ENCODE measurements around the gene ENTREP1.
"Not testable (repeated sequence)": the region's sequence is repeated elsewhere in the genome, so short reads cannot be mapped to it uniquely, and the experiment has no call there.

Gene ENTREP1

GRCh38 chr9:69392826-69393225 is 67.8 kb downstream of the ENTREP1 start:
- Histone ChIP-seq H3K9me3 (ENCODE audit: control insufficient read depth, low read depth, low read length) (no peaks in the 10 kb centered on the region), H3K27ac (ENCODE audit: low read length) (no peak overlapping the region), H3K4me1 (ENCODE audit: control insufficient read depth, low read depth, low read length) (no peaks in the 10 kb centered on the region), H3K27me3 (ENCODE audit: control insufficient read depth, insufficient read depth, low read length) (no peaks in the 10 kb centered on the region), H3K4me3 (ENCODE audit: low read length) (no peak overlapping the region), H3K9ac (ENCODE audit: low read length) (no peak overlapping the region), H3K36me3 (ENCODE audit: control insufficient read depth, low read depth, low read length) (no peaks in the 10 kb centered on the region)

- Histone ChIP-seq H3K4me3 (ENCODE audit: low read length) (no peak overlapping the region), H3K27me3 (ENCODE audit: control insufficient read depth, insufficient read depth, low read length) (no peaks in the 10 kb centered on the region), H3K9me3 (ENCODE audit: control insufficient read depth, low read depth, low read length) (no peaks in the 10 kb centered on the region), H3K4me1 (ENCODE audit: control insufficient read depth, low read depth, low read length) (no peaks in the 10 kb centered on the region), H3K36me3 (ENCODE audit: control insufficient read depth, low read depth, low read length) (no peaks in the 10 kb centered on the region), H3K27ac (ENCODE audit: low read length) (no peak overlapping the region), H3K9ac (ENCODE audit: low read length) (no peak overlapping the region)
Observed at GRCh38 chr9:69393425-69393824, 68.4 kb downstream of the ENTREP1 start.

GRCh38 chr9:69395718-69396117 is 70.7 kb downstream of the ENTREP1 start:
- no peaks in the 10 kb centered on the region for H3K27me3 ChIP-seq (ENCODE audit: control insufficient read depth, insufficient read depth, low read length)

GRCh38 chr9:69396759-69397158 is 71.7 kb downstream of the ENTREP1 start:
- no peaks in the 10 kb centered on the region for H3K36me3 ChIP-seq (ENCODE audit: control insufficient read depth, low read depth, low read length)
- no peak overlapping the region for H3K27ac ChIP-seq (ENCODE audit: low read length)

More at GRCh38 chr9:69395718-69396117, 70.7 kb downstream of the ENTREP1 start:
- no peaks in the 10 kb centered on the region for H3K9me3 ChIP-seq (ENCODE audit: control insufficient read depth, low read depth, low read length)
- H3K4me1 ChIP-seq (ENCODE audit: control insufficient read depth, low read depth, low read length) = no peaks in the 10 kb centered on the region
- no peak overlapping the region for H3K9ac ChIP-seq (ENCODE audit: low read length)
- H3K36me3 ChIP-seq (ENCODE audit: control insufficient read depth, low read depth, low read length) = no peaks in the 10 kb centered on the region
- H3K4me3 ChIP-seq (ENCODE audit: low read length) = no peak overlapping the region
- H3K27ac ChIP-seq (ENCODE audit: low read length) = no peak overlapping the region

GRCh38 chr9:69397384-69398214 is 72.6 kb downstream of the ENTREP1 start:
- Histone ChIP-seq H3K36me3 (ENCODE audit: control insufficient read depth, low read depth, low read length) (no peaks in the 10 kb centered on the region), H3K9me3 (ENCODE audit: control insufficient read depth, low read depth, low read length) (no peaks in the 10 kb centered on the region), H3K27me3 (ENCODE audit: control insufficient read depth, insufficient read depth, low read length) (no peaks in the 10 kb centered on the region), H3K9ac (ENCODE audit: low read length) (no peak overlapping the region), H3K27ac (ENCODE audit: low read length) (no peak overlapping the region), H3K4me3 (ENCODE audit: low read length) (no peak overlapping the region), H3K4me1 (ENCODE audit: control insufficient read depth, low read depth, low read length) (no peaks in the 10 kb centered on the region)

More at GRCh38 chr9:69396759-69397158, 71.7 kb downstream of the ENTREP1 start:
- H3K4me1 ChIP-seq (ENCODE audit: control insufficient read depth, low read depth, low read length) = no peaks in the 10 kb centered on the region
- no peaks in the 10 kb centered on the region for H3K9me3 ChIP-seq (ENCODE audit: control insufficient read depth, low read depth, low read length)
- no peaks in the 10 kb centered on the region for H3K27me3 ChIP-seq (ENCODE audit: control insufficient read depth, insufficient read depth, low read length)
- H3K9ac ChIP-seq (ENCODE audit: low read length) = no peak overlapping the region
- H3K4me3 ChIP-seq (ENCODE audit: low read length) = no peak overlapping the region

- Histone ChIP-seq H3K9ac (ENCODE audit: low read length) (no peak overlapping the region), H3K27me3 (ENCODE audit: control insufficient read depth, insufficient read depth, low read length) (no peaks in the 10 kb centered on the region), H3K4me1 (ENCODE audit: control insufficient read depth, low read depth, low read length) (no peaks in the 10 kb centered on the region)
Observed at GRCh38 chr9:69400470-69400869, 75.5 kb downstream of the ENTREP1 start.

GRCh38 chr9:69409936-69410335 is 84.9 kb downstream of the ENTREP1 start:
- not testable (repeated sequence) for H3K27me3 ChIP-seq (ENCODE audit: control insufficient read depth, insufficient read depth, low read length); H3K9ac ChIP-seq (ENCODE audit: low read length); H3K4me3 ChIP-seq (ENCODE audit: low read length); H3K36me3 ChIP-seq (ENCODE audit: control insufficient read depth, low read depth, low read length); H3K9me3 ChIP-seq (ENCODE audit: control insufficient read depth, low read depth, low read length); H3K27ac ChIP-seq (ENCODE audit: low read length)
- H3K4me1 ChIP-seq (ENCODE audit: control insufficient read depth, low read depth, low read length) = peaks cover 12% of the 10 kb centered on the region

More at GRCh38 chr9:69400470-69400869, 75.5 kb downstream of the ENTREP1 start:
- no peaks in the 10 kb centered on the region for H3K36me3 ChIP-seq (ENCODE audit: control insufficient read depth, low read depth, low read length)
- H3K27ac ChIP-seq (ENCODE audit: low read length) = no peak overlapping the region
- no peaks in the 10 kb centered on the region for H3K9me3 ChIP-seq (ENCODE audit: control insufficient read depth, low read depth, low read length)
- no peak overlapping the region for H3K4me3 ChIP-seq (ENCODE audit: low read length)

GRCh38 chr9:69411246-69411645 is 86.2 kb downstream of the ENTREP1 start:
- Histone ChIP-seq H3K27me3 (ENCODE audit: control insufficient read depth, insufficient read depth, low read length) (no peaks in the 10 kb centered on the region), H3K9me3 (ENCODE audit: control insufficient read depth, low read depth, low read length) (no peaks in the 10 kb centered on the region), H3K36me3 (ENCODE audit: control insufficient read depth, low read depth, low read length) (no peaks in the 10 kb centered on the region), H3K4me3 (ENCODE audit: low read length) (no peak overlapping the region), H3K4me1 (ENCODE audit: control insufficient read depth, low read depth, low read length) (peaks cover 12% of the 10 kb centered on the region), H3K27ac (ENCODE audit: low read length) (no peak overlapping the region), H3K9ac (ENCODE audit: low read length) (no peak overlapping the region)

- Histone ChIP-seq H3K4me1 (ENCODE audit: control insufficient read depth, low read depth, low read length) (peaks cover 12% of the 10 kb centered on the region), H3K27ac (ENCODE audit: low read length) (no peak overlapping the region), H3K36me3 (ENCODE audit: control insufficient read depth, low read depth, low read length) (no peaks in the 10 kb centered on the region), H3K4me3 (ENCODE audit: low read length) (no peak overlapping the region), H3K9me3 (ENCODE audit: control insufficient read depth, low read depth, low read length) (no peaks in the 10 kb centered on the region), H3K27me3 (ENCODE audit: control insufficient read depth, insufficient read depth, low read length) (no peaks in the 10 kb centered on the region), H3K9ac (ENCODE audit: low read length) (no peak overlapping the region)
Observed at GRCh38 chr9:69411931-69412740, 87.1 kb downstream of the ENTREP1 start.

- Histone ChIP-seq H3K4me1 (ENCODE audit: control insufficient read depth, low read depth, low read length) (peaks cover 12% of the 10 kb centered on the region), H3K27me3 (ENCODE audit: control insufficient read depth, insufficient read depth, low read length) (no peaks in the 10 kb centered on the region), H3K9me3 (ENCODE audit: control insufficient read depth, low read depth, low read length) (no peaks in the 10 kb centered on the region), H3K36me3 (ENCODE audit: control insufficient read depth, low read depth, low read length) (no peaks in the 10 kb centered on the region), H3K27ac (ENCODE audit: low read length) (no peak overlapping the region), H3K4me3 (ENCODE audit: low read length) (no peak overlapping the region), H3K9ac (ENCODE audit: low read length) (no peak overlapping the region)
Observed at GRCh38 chr9:69412741-69413150, 87.7 kb downstream of the ENTREP1 start.

- H3K4me1 ChIP-seq (ENCODE audit: control insufficient read depth, low read depth, low read length) = no peaks in the 10 kb centered on the region
- no peak overlapping the region for H3K4me3 ChIP-seq (ENCODE audit: low read length)
- H3K9ac ChIP-seq (ENCODE audit: low read length) = no peak overlapping the region
- H3K9me3 ChIP-seq (ENCODE audit: control insufficient read depth, low read depth, low read length) = no peaks in the 10 kb centered on the region
- no peaks in the 10 kb centered on the region for H3K36me3 ChIP-seq (ENCODE audit: control insufficient read depth, low read depth, low read length)
- H3K27me3 ChIP-seq (ENCODE audit: control insufficient read depth, insufficient read depth, low read length) = no peaks in the 10 kb centered on the region
- no peak overlapping the region for H3K27ac ChIP-seq (ENCODE audit: low read length)
Observed at GRCh38 chr9:69420611-69421270, 95.7 kb downstream of the ENTREP1 start.

Measured in iPS-18a (cell line).